Measurements from ENCODE around the gene SLC25A33.

DNA sequence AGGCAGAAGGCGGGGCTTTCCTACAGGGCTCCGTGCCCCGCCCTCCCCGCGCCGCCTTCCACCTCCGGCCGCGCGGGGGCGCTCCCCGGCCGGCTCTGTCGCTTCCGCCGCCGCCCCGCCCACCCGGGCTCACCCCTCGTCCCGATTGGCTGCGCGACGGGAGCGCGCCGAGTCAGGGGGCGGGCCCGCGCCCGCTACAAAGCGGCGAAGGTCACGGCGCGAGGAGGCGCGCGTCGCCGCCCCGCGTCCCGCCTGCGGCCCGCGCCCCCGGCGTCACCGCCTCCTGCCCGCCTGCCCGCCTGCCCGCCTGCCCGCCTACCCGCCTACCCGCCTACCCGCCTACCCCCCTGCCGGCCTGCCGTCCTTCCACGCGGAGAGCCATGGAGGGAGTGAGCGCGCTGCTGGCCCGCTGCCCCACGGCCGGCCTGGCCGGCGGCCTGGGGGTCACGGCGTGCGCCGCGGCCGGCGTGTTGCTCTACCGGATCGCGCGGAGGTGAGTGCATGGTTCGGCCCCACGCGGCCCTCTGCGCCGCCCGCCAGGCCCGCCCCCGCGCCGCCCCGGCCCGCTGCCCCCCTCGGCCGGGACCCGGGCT is 49.4 kb downstream of the SLC25A33 start, which contains the start of gene TMEM201:
- TF ChIP-seq, protein P1, sequence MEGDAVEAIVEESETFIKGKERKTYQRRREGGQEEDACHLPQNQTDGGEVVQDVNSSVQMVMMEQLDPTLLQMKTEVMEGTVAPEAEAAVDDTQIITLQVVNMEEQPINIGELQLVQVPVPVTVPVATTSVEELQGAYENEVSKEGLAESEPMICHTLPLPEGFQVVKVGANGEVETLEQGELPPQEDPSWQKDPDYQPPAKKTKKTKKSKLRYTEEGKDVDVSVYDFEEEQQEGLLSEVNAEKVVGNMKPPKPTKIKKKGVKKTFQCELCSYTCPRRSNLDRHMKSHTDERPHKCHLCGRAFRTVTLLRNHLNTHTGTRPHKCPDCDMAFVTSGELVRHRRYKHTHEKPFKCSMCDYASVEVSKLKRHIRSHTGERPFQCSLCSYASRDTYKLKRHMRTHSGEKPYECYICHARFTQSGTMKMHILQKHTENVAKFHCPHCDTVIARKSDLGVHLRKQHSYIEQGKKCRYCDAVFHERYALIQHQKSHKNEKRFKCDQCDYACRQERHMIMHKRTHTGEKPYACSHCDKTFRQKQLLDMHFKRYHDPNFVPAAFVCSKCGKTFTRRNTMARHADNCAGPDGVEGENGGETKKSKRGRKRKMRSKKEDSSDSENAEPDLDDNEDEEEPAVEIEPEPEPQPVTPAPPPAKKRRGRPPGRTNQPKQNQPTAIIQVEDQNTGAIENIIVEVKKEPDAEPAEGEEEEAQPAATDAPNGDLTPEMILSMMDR (IDR thresholded peaks at IDR 0.05; ENCODE audit: insufficient read depth, low read length): peak; percentile 58
- TF ChIP-seq POLR2AphosphoS5 (IDR thresholded peaks at IDR 0.05; ENCODE audit: low read depth) (no peak), GABPA (IDR thresholded peaks at IDR 0.05; ENCODE audit: low read depth) (no peak)
- TF ChIP-seq, protein P2, sequence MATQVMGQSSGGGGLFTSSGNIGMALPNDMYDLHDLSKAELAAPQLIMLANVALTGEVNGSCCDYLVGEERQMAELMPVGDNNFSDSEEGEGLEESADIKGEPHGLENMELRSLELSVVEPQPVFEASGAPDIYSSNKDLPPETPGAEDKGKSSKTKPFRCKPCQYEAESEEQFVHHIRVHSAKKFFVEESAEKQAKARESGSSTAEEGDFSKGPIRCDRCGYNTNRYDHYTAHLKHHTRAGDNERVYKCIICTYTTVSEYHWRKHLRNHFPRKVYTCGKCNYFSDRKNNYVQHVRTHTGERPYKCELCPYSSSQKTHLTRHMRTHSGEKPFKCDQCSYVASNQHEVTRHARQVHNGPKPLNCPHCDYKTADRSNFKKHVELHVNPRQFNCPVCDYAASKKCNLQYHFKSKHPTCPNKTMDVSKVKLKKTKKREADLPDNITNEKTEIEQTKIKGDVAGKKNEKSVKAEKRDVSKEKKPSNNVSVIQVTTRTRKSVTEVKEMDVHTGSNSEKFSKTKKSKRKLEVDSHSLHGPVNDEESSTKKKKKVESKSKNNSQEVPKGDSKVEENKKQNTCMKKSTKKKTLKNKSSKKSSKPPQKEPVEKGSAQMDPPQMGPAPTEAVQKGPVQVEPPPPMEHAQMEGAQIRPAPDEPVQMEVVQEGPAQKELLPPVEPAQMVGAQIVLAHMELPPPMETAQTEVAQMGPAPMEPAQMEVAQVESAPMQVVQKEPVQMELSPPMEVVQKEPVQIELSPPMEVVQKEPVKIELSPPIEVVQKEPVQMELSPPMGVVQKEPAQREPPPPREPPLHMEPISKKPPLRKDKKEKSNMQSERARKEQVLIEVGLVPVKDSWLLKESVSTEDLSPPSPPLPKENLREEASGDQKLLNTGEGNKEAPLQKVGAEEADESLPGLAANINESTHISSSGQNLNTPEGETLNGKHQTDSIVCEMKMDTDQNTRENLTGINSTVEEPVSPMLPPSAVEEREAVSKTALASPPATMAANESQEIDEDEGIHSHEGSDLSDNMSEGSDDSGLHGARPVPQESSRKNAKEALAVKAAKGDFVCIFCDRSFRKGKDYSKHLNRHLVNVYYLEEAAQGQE (IDR thresholded peaks at IDR 0.05; ENCODE audit: insufficient replicate concordance, low read depth): no peak
